ENCODE measurements around the gene CELSR2. TPM values are rescaled to one million over a fixed set of nuclear protein-coding genes. Genes with fewer than 3 reads are reported as not detected.

The CELSR2 gene
- total and polyA plus RNA-seq, 2 donors (not counting 1 experiment from before 2014, with no cell fraction given): 0.57 to 2.7 TPM

DNA sequence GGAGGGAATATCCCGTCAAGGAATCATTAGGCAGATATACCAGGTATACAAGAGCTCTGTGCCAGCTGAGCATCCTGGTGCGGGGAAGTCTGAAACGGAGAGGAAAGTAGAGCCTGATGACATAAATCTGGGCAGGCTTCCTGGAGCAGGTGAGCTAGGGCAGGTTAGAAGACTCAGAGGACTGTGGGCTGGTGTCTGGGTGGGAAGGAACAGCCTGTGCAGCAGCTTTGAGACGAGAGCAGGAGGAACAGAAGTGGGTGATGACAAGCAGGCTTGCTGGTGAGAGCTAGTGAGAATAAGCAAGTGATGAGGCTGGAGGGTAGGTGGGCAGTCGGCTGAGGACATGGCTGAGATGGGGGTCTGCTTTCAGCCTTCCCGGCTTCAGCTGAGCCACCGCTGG, 6.7 kb downstream of the CELSR2 start:
- H3K9me3 ChIP-seq (ENCODE audit: control extremely low read depth in 1 of 3, control insufficient read depth in 2 of 3, insufficient read depth in 1 of 3, low read length in 2 of 3): peaks cover 0 to 10% (median 0%) of the 10 kb centered on the region in 3 donors
- H3K4me1 ChIP-seq (ENCODE audit: control insufficient read depth in 2 of 2, insufficient read depth in 2 of 2, low read length in 2 of 2): peaks cover 0 to 11% of the 10 kb centered on the region in 2 donors
- intact Hi-C loops (cut with micrococcal nuclease): no loop called here
- Mint-ChIP-seq H3K27ac (no peak overlapping the region), H3K4me3 (no peak overlapping the region), H3K27me3 (peaks cover 4% of the 10 kb centered on the region), H3K9me3 (ENCODE audit: insufficient read depth) (no peaks in the 10 kb centered on the region), H3K4me1 (peaks cover 7% of the 10 kb centered on the region)
- POLR2A ChIA-PET: no interaction called here
- no peak overlapping the region for H3K4me2 ChIP-seq (replicated peaks; ENCODE audit: low read depth, low read length, poor library complexity, severe bottlenecking)
- no peak overlapping the region for H3K27ac ChIP-seq (ENCODE audit: low read length in 2 of 2)
- DNase-seq (no peak), ATAC-seq (ENCODE audit: low read depth) (no peak)
- H3K36me3 ChIP-seq (replicated peaks in 1 of 2; ENCODE audit: control extremely low read depth in 1 of 2, control insufficient read depth in 1 of 2, extremely low read depth in 1 of 2, insufficient read depth in 2 of 2, low read length in 1 of 2): no peaks in the 10 kb centered on the region
- no peak overlapping the region for H3K4me3 ChIP-seq (ENCODE audit: control extremely low read depth in 1 of 5, extremely low read depth in 1 of 5, insufficient read depth in 1 of 5, low read depth in 2 of 5, low read length in 4 of 5)
- H4K20me1 ChIP-seq (ENCODE audit: control insufficient read depth, insufficient read depth, low read length, poor library complexity, severe bottlenecking): no peaks in the 10 kb centered on the region
- TF ChIP-seq EZH2 (IDR thresholded peaks at IDR 0.05; ENCODE audit: borderline replicate concordance, insufficient read depth, low read depth, low read length, poor library complexity, severe bottlenecking): no peak
- TF ChIP-seq, protein P1, sequence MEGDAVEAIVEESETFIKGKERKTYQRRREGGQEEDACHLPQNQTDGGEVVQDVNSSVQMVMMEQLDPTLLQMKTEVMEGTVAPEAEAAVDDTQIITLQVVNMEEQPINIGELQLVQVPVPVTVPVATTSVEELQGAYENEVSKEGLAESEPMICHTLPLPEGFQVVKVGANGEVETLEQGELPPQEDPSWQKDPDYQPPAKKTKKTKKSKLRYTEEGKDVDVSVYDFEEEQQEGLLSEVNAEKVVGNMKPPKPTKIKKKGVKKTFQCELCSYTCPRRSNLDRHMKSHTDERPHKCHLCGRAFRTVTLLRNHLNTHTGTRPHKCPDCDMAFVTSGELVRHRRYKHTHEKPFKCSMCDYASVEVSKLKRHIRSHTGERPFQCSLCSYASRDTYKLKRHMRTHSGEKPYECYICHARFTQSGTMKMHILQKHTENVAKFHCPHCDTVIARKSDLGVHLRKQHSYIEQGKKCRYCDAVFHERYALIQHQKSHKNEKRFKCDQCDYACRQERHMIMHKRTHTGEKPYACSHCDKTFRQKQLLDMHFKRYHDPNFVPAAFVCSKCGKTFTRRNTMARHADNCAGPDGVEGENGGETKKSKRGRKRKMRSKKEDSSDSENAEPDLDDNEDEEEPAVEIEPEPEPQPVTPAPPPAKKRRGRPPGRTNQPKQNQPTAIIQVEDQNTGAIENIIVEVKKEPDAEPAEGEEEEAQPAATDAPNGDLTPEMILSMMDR (IDR thresholded peaks at IDR 0.05): no peak
- CTCF ChIA-PET: no interaction called here
- H2AFZ ChIP-seq (ENCODE audit: insufficient read depth, low read depth, low read length, poor library complexity, severe bottlenecking): no peak overlapping the region
- H3K27me3 ChIP-seq (replicated peaks in 1 of 4; ENCODE audit: control extremely low read depth in 1 of 4, control insufficient read depth in 3 of 4, insufficient read depth in 4 of 4, low read length in 3 of 4): peaks cover 0 to 1% (median 0%) of the 10 kb centered on the region in 4 experiments
- H3K79me2 ChIP-seq (ENCODE audit: control insufficient read depth, insufficient read depth, low read length): no peaks in the 10 kb centered on the region
- no peak overlapping the region for H3K9ac ChIP-seq (ENCODE audit: low read length)
- WGBS (ENCODE audit: insufficient coverage): 74% methylated on average over 5 of the region's 7 CpGs

DNA sequence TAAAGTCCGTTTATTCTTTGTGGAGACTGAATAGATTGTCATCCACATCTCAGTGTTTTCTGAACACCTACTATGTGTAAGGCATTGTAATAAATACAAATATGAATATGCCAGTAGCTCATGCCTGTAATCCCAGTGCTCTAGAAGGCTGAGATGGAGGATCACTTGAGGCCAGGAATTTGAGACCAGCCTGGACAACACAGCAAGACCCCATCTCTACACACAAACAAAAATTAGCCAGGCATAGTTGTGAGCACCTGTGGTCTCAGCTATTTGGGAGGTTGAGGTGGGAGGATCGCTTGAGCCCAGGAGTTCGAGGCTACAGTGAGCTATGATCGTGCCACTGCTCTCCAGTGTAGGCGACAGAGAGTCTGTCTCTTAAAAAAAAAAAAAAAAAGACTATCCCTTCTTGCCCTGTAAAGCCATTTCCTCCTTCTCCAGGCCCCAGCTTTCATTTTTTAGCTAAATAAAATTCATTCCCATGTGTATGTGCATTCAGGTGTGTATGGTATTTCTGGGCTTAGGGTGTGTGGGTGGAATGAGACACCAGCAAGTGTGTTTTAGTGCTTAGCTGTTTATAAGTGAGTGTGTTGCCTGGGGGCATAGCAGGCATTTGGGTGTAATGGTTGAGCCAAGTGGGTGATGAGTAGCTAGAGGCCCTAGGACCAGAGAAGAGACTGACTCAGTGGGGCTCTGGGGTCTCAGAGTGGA, 7.8 kb downstream of the CELSR2 start:
- no CpG with 5 or more reads among the region's 5 CpGs for WGBS (ENCODE audit: insufficient coverage)
- Histone ChIP-seq H3K36me3 (replicated peaks in 1 of 2; ENCODE audit: control extremely low read depth in 1 of 2, control insufficient read depth in 1 of 2, extremely low read depth in 1 of 2, insufficient read depth in 2 of 2, low read length in 1 of 2) (no peaks in the 10 kb centered on the region), H3K27ac (ENCODE audit: low read length in 2 of 2) (no peak overlapping the region), H3K27me3 (replicated peaks in 1 of 4; ENCODE audit: control extremely low read depth in 1 of 4, control insufficient read depth in 3 of 4, insufficient read depth in 4 of 4, low read length in 3 of 4) (no peaks in the 10 kb centered on the region), H3K9me3 (ENCODE audit: control extremely low read depth in 1 of 3, control insufficient read depth in 2 of 3, insufficient read depth in 1 of 3, low read length in 2 of 3) (peaks cover 0 to 5% (median 0%) of the 10 kb centered on the region in 3 donors), H3K4me2 (replicated peaks; ENCODE audit: low read depth, low read length, poor library complexity, severe bottlenecking) (no peak overlapping the region), H2AFZ (ENCODE audit: insufficient read depth, low read depth, low read length, poor library complexity, severe bottlenecking) (no peak overlapping the region), H3K4me1 (ENCODE audit: control insufficient read depth in 2 of 2, insufficient read depth in 2 of 2, low read length in 2 of 2) (peaks cover 0 to 11% of the 10 kb centered on the region in 2 donors), H3K4me3 (ENCODE audit: control extremely low read depth in 1 of 5, extremely low read depth in 1 of 5, insufficient read depth in 1 of 5, low read depth in 2 of 5, low read length in 4 of 5) (no peak overlapping the region), H3K9ac (ENCODE audit: low read length) (no peak overlapping the region), H4K20me1 (ENCODE audit: control insufficient read depth, insufficient read depth, low read length, poor library complexity, severe bottlenecking) (no peaks in the 10 kb centered on the region), H3K79me2 (ENCODE audit: control insufficient read depth, insufficient read depth, low read length) (no peaks in the 10 kb centered on the region)
- no peak overlapping the region for H3K27ac Mint-ChIP-seq
- POLR2A ChIA-PET: no interaction called here
- H3K9me3 Mint-ChIP-seq (ENCODE audit: insufficient read depth): no peaks in the 10 kb centered on the region
- no peak for DNase-seq
- no peak for ATAC-seq (ENCODE audit: low read depth)
- H3K27me3 Mint-ChIP-seq: peaks cover 4% of the 10 kb centered on the region
- H3K4me3 Mint-ChIP-seq: no peak overlapping the region
- intact Hi-C loops (cut with micrococcal nuclease): no loop called here
- peaks cover 7% of the 10 kb centered on the region for H3K4me1 Mint-ChIP-seq
- no peak for TF ChIP-seq EZH2 (IDR thresholded peaks at IDR 0.05; ENCODE audit: borderline replicate concordance, insufficient read depth, low read depth, low read length, poor library complexity, severe bottlenecking)
- TF ChIP-seq, protein P1 (IDR thresholded peaks at IDR 0.05): no peak
- CTCF ChIA-PET: interaction anchor here (0.9 kb wide), 1 partner anchor 142 kb away, joined by 5 read pairs; no protein-coding TSS in a partner anchor

Data from B cell (primary cell).